ENCODE measurements around the gene KIF26B.

DNA sequence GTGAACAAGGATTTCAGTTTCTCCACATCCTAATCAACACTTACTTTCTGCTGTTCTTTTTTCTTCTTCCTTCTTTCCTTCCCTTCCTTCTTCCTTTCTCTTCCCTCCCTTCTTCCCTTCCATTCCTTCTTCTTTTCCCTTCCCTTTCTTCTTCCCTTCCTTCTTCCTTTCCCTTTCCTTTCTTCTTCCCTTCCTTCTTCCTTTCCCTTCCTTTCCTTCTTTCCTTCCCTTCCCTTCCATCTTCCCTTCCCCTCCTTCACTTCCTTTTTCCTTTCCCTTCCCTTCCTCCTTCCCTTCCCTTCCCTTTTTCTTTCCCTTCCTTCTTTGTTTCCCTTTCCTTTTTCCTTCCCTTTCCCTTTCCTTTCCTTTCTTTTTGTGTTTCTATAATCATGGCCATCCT is 115.3 kb downstream of the KIF26B start:
- TF ChIP-seq CTCF (IDR thresholded peaks at IDR 0.05): no peak
- TF ChIP-seq POLR2A (IDR thresholded peaks at IDR 0.05): no peak
- TF ChIP-seq POLR2AphosphoS5 (IDR thresholded peaks at IDR 0.05): no peak

Measured in stomach (tissue), 4 donors.